GM12878 (cell line): ENCODE results near the gene ROBO1. TPM values are rescaled to one million over a fixed set of nuclear protein-coding genes. Genes with fewer than 3 reads are reported as not detected.

Source experiments
- ATAC-seq: fragments of 200-7000 bp; cut with Tn5 transposase; 3 replicates; pipeline ENCODE4 v1.9.1; 2020; ENCODE audit warnings: mild to moderate bottlenecking, moderate library complexity
- BruUV-seq: library from RNA; stranded (reverse); fragments of 400-500 nt; replicated peaks from 2 replicates; lab custom pipeline; 2021; lab: Mats Ljungman, UMichigan
- CTCF ChIA-PET: fragments of 300-600 bp; sonication (Branson Sonifier 250); formaldehyde crosslinking; extraction: SDS; loops from one replicate; lab custom pipeline; 2021; ENCODE audit warnings: inconsistent platforms; lab: Yijun Ruan, JAX
- POLR2A ChIA-PET: fragments of 350-600 bp; formaldehyde crosslinking; extraction: SDS; loops from one replicate; lab custom pipeline; 2021; ENCODE audit warnings: inconsistent platforms; lab: Charles Lee
- RAD21 ChIA-PET: fragments of 300-600 bp; sonication (Branson Sonifier 250); formaldehyde crosslinking; loops from one replicate; lab custom pipeline; 2023; ENCODE audit warnings: antibody characterized with exemption; ENCODE audit not compliant: unreplicated experiment; lab: Charles Lee
- SMC1A ChIA-PET: fragments of 300-600 bp; sonication (Branson Sonifier 250); formaldehyde crosslinking; loops from one replicate; lab custom pipeline; 2023; ENCODE audit not compliant: unreplicated experiment, uncharacterized antibody; lab: Charles Lee
- DNase-seq: peaks from one replicate; pipeline ENCODE4 v3.0.0-alpha.2; 2011; ENCODE audit warnings: low read depth, low spot score
- FAIRE-seq: peaks from 3 replicates; lab custom pipeline; 2011; peaks lifted over from hg19 to GRCh38; lab: Jason Lieb, UNC
- H2AFZ ChIP-seq: 2 replicates; pipeline ENCODE4 v1.6.0; 2011; ENCODE audit warnings: low read depth, low read length, control low read depth; ENCODE audit not compliant: control insufficient read depth
- H3K27ac ChIP-seq: 2 replicates; pipeline ENCODE4 v1.5.1; 2011; ENCODE audit warnings: control low read depth; ENCODE audit not compliant: control insufficient read depth, insufficient read depth
- H3K27me3 ChIP-seq, 2 experiments: replicated peaks in 1 of 2; 2 replicates each; pipeline versions ENCODE4 v1.6.0 to v1.6.1; 2011; ENCODE audit warnings: low read length in 1 of 2; ENCODE audit not compliant: control insufficient read depth in 2 of 2, insufficient read depth in 2 of 2
- H3K36me3 ChIP-seq, 2 experiments: 2 replicates each; pipeline ENCODE4 v1.5.1; 2011; ENCODE audit warnings: low read length in 1 of 2; ENCODE audit not compliant: control insufficient read depth in 2 of 2, insufficient read depth in 2 of 2
- H3K4me1 ChIP-seq: 2 replicates; pipeline ENCODE4 v1.6.1; 2011; ENCODE audit warnings: mild to moderate bottlenecking, low read length, moderate library complexity, mixed read lengths; ENCODE audit not compliant: control insufficient read depth, insufficient read depth
- H3K4me2 ChIP-seq: 2 replicates; pipeline ENCODE4 v1.6.0; 2011; ENCODE audit warnings: control low read depth; ENCODE audit not compliant: control insufficient read depth, insufficient read depth
- H3K4me3 ChIP-seq: fragments of 200-600 bp; sonication (generic); 2 replicates; pipeline ENCODE4 v1.5.1; 2016
- H3K79me2 ChIP-seq: 2 replicates; pipeline ENCODE4 v1.6.0; 2011; ENCODE audit warnings: low read length; ENCODE audit not compliant: control insufficient read depth, insufficient read depth
- H3K9ac ChIP-seq: 2 replicates; pipeline ENCODE4 v1.8.0; 2011; ENCODE audit warnings: low read length, control low read depth, mixed read lengths; ENCODE audit not compliant: control insufficient read depth, insufficient read depth
- H3K9me3 ChIP-seq: replicated peaks from 3 replicates; pipeline ENCODE4 v1.5.1; 2011; ENCODE audit warnings: mild to moderate bottlenecking, low read length; ENCODE audit not compliant: control insufficient read depth, insufficient read depth
- H4K20me1 ChIP-seq: 2 replicates; pipeline ENCODE4 v1.6.0; 2011; ENCODE audit not compliant: control insufficient read depth, insufficient read depth
- ASH2L ChIP-seq: fragments of 300-600, 200-600 bp; sonication (generic); IDR thresholded peaks from 2 replicates; pipeline ENCODE4 v1.6.1; 2017; ENCODE audit warnings: low read depth, mild to moderate bottlenecking, borderline replicate concordance
- CBX3 ChIP-seq: fragments of 200-600 bp; sonication (generic); IDR thresholded peaks from 2 replicates; pipeline ENCODE4 v1.6.1; 2016; ENCODE audit warnings: low read depth, borderline replicate concordance
- CEBPB ChIP-seq, 2 experiments: fragments of 150-350 bp in 1 of 2; IDR thresholded peaks; 2 replicates each; pipeline ENCODE4 v1.6.1; 2012 to 2014; ENCODE audit warnings: low read depth in 2 of 2, low read length in 2 of 2, borderline replicate concordance in 1 of 2, inconsistent platforms in 1 of 2
- ETV6 ChIP-seq, 2 experiments: fragments of 450-650 bp in 1 of 2; IDR thresholded peaks in 1 of 2; conservative IDR thresholded peaks in 1 of 2; 2 replicates each; pipeline ENCODE4 v1.6.1; 2014; ENCODE audit warnings: antibody characterized with exemption in 1 of 2, borderline replicate concordance in 1 of 2, low read depth in 1 of 2, mild to moderate bottlenecking in 1 of 2, moderate library complexity in 1 of 2
- PAX5 ChIP-seq: IDR thresholded peaks from 2 replicates; pipeline ENCODE4 v1.6.1; 2011; ENCODE audit warnings: low read depth, low read length, borderline replicate concordance
- POU2F2 ChIP-seq: IDR thresholded peaks from 3 replicates; pipeline ENCODE4 v1.6.1; 2011; ENCODE audit warnings: low read depth, mild to moderate bottlenecking, low read length, borderline replicate concordance
- ZNF384 ChIP-seq: IDR thresholded peaks from 2 replicates; pipeline ENCODE4 v1.6.1; 2012; ENCODE audit warnings: low read depth, mild to moderate bottlenecking, low read length, improper control_type of control experiment, borderline replicate concordance
- WGBS: methylation state at CpG from one replicate; pipeline ENCODE4 v1.1.6; 2016; ENCODE audit warnings: low lambda C conversion rate; ENCODE audit not compliant: insufficient replicate concordance, insufficient coverage; ENCODE audit errors: missing lambda C conversion rate; 5-methylcytosine and 5-hydroxymethylcytosine counted together
- in situ Hi-C: fragments of 300-500 bp; cut with MboI; formaldehyde crosslinking; loops from 9 replicates; pipeline ENCODE4 v1.14.3; 2018; ENCODE audit warnings: mixed read lengths
- intact Hi-C: fragments of 100-400 bp; cut with micrococcal nuclease; formaldehyde crosslinking; loops from one replicate; pipeline ENCODE4 v1.14.2; 2022; ENCODE audit not compliant: unreplicated experiment
- polyA plus RNA-seq, 11 experiments: library from polyadenylated mRNA; depleted of rRNA in 4 of 11; unstranded in 6 of 11; stranded (reverse) in 5 of 11; fragments of >200 nt; fragmentation: Nextera tagmentation in 4 of 11; fragmentation: Illumina TruSeq in 1 of 11; extraction: Ambion mirVana in 4 of 11; extraction: Trizol in 1 of 11; gene quantifications; 1 replicate in 1 of 11; 2 replicates in 10 of 11; pipeline versions ENCODE4 v1.2.1 to v1.2.3, GENCODE V29; 2011 to 2016; ENCODE audit warnings: inconsistent platforms in 2 of 11, missing spikeins in 2 of 11, low read depth in 1 of 11
- total RNA-seq, 4 experiments: library from RNA; depleted of rRNA in 3 of 4; stranded (reverse); fragments of >200 nt in 3 of 4; fragmentation: Illumina TruSeq in 1 of 4; extraction: Trizol in 1 of 4; gene quantifications; 2 replicates each; pipeline versions ENCODE4 v1.2.1 to v1.2.3, GENCODE V29; 2013 to 2021
- TF ChIP-seq, protein P1 (sequence below): fragments of 450-650 bp; conservative IDR thresholded peaks from 2 replicates; pipeline ENCODE4 v1.6.1; 2017; ENCODE audit warnings: mild to moderate bottlenecking, moderate library complexity
- TF ChIP-seq, protein P2 (sequence below): IDR thresholded peaks from 2 replicates; pipeline ENCODE4 v1.6.1; 2011; ENCODE audit warnings: borderline replicate concordance, low read depth, mild to moderate bottlenecking, moderate library complexity, mixed read lengths, low read length; ENCODE audit not compliant: insufficient read depth; ENCODE audit errors: extremely low read length
- TF ChIP-seq, protein P3 (sequence below): fragments of 450-650 bp; IDR thresholded peaks from 2 replicates; pipeline ENCODE4 v1.6.1; 2017; ENCODE audit warnings: borderline replicate concordance

Gene ROBO1
- total and polyA plus RNA-seq, 10 of the 15 experiments (the other 5 are each of a cell fraction or from before 2014, with no cell fraction given): 0.29 to 46.5 (median 1.2) TPM

DNA sequence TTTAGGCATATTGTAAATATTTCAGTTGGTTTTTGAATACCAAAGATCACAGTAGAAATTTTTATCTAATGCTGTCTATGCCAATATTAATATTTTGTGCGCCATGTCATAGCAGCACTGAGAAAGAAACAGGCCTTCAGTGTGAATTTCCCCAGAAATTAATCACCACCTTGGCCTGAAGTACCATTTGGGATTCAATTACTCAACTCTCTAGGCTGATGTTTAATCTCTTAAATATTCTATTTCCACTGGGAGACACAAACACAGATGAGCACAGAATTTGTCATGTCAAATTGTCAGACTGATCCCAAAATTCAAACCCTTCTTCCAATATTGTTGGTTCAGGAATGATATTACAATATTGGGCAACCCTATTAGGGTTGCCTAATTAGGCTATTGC lies 509.3 kb downstream of the ROBO1 start:
- ChIA-PET RAD21 (no interaction called here), SMC1A (interaction anchor here (1.5 kb wide), 1 partner anchor 12 kb away, joined by 5 read pairs; no protein-coding TSS in a partner anchor), POLR2A (no interaction called here), CTCF (no interaction called here)
- no peaks in the 10 kb centered on the region for H3K9me3 ChIP-seq
- H3K4me1 ChIP-seq: no peaks in the 10 kb centered on the region
- no peaks in the 10 kb centered on the region for H3K36me3 ChIP-seq
- H3K4me2 ChIP-seq: no peak overlapping the region
- in situ Hi-C loops (no loop called here), intact Hi-C loops (no loop called here)
- no peaks in the 10 kb centered on the region for H3K27me3 ChIP-seq
- H3K79me2 ChIP-seq: no peaks in the 10 kb centered on the region
- whole genome bisulfite sequencing: 64% methylated on average over 1 of the region's 1 CpG
- H3K9ac ChIP-seq: no peak overlapping the region
- no peak for DNase-seq
- H3K4me3 ChIP-seq: no peak overlapping the region
- TF ChIP-seq, protein P1, sequence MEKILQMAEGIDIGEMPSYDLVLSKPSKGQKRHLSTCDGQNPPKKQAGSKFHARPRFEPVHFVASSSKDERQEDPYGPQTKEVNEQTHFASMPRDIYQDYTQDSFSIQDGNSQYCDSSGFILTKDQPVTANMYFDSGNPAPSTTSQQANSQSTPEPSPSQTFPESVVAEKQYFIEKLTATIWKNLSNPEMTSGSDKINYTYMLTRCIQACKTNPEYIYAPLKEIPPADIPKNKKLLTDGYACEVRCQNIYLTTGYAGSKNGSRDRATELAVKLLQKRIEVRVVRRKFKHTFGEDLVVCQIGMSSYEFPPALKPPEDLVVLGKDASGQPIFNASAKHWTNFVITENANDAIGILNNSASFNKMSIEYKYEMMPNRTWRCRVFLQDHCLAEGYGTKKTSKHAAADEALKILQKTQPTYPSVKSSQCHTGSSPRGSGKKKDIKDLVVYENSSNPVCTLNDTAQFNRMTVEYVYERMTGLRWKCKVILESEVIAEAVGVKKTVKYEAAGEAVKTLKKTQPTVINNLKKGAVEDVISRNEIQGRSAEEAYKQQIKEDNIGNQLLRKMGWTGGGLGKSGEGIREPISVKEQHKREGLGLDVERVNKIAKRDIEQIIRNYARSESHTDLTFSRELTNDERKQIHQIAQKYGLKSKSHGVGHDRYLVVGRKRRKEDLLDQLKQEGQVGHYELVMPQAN: no peak
- no peak for TF ChIP-seq CEBPB (IDR thresholded peaks at IDR 0.05; ENCODE audit: borderline replicate concordance in 1 of 2, low read depth in 2 of 2, low read length in 2 of 2)
- no peak for TF ChIP-seq CBX3
- TF ChIP-seq POU2F2: no peak
- no peak for TF ChIP-seq ETV6 (conservative IDR thresholded peaks at IDR 0.05 in 1 of 2, IDR thresholded peaks at IDR 0.05 in 1 of 2; ENCODE audit: borderline replicate concordance in 1 of 2, low read depth in 1 of 2)
- TF ChIP-seq, protein P2, sequence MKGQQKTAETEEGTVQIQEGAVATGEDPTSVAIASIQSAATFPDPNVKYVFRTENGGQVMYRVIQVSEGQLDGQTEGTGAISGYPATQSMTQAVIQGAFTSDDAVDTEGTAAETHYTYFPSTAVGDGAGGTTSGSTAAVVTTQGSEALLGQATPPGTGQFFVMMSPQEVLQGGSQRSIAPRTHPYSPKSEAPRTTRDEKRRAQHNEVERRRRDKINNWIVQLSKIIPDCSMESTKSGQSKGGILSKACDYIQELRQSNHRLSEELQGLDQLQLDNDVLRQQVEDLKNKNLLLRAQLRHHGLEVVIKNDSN: no peak
- no peak for TF ChIP-seq ZNF384
- TF ChIP-seq PAX5: no peak
- TF ChIP-seq, protein P3, sequence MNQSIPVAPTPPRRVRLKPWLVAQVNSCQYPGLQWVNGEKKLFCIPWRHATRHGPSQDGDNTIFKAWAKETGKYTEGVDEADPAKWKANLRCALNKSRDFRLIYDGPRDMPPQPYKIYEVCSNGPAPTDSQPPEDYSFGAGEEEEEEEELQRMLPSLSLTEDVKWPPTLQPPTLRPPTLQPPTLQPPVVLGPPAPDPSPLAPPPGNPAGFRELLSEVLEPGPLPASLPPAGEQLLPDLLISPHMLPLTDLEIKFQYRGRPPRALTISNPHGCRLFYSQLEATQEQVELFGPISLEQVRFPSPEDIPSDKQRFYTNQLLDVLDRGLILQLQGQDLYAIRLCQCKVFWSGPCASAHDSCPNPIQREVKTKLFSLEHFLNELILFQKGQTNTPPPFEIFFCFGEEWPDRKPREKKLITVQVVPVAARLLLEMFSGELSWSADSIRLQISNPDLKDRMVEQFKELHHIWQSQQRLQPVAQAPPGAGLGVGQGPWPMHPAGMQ: no peak
- TF ChIP-seq ASH2L: no peak
- no peak overlapping the region for H2AFZ ChIP-seq
- no TSS peak for BruUV-seq
- no peak for ATAC-seq
- H3K27ac ChIP-seq: no peak overlapping the region
- no peak for FAIRE-seq
- no peaks in the 10 kb centered on the region for H4K20me1 ChIP-seq
